ENCODE results near the gene ATE1. TPM values are rescaled to one million over a fixed set of nuclear protein-coding genes. Genes with fewer than 3 reads are reported as not detected.

The ATE1 gene
- total RNA-seq, 1 experiment from 2014 or later, result 23.8 TPM

GRCh38 chr10:121724282-121724681, 203.5 kb downstream of the ATE1 start (continued):
- TF ChIP-seq MLX (CRISPR knock-in tag; IDR thresholded peaks at IDR 0.05) (no peak), SMAD4 (CRISPR knock-in tag; IDR thresholded peaks at IDR 0.05) (no peak), ZNF232 (CRISPR knock-in tag; IDR thresholded peaks at IDR 0.05) (no peak), SMAD3 (CRISPR knock-in tag; IDR thresholded peaks at IDR 0.05; ENCODE audit: borderline replicate concordance) (no peak)

- ChIA-PET POLR2A (interaction anchor here (0.5 kb wide), 1 partner anchor 121 kb away, joined by 3 read pairs; no protein-coding TSS in a partner anchor), CTCF (interaction anchor here (1.6 to 2.1 kb wide), 3 partner anchors 11 to 60 kb away, joined by 4 to 13 read pairs (median 9); no protein-coding TSS in a partner anchor)
- Mint-ChIP-seq H3K4me3 (no peak overlapping the region), H3K4me1 (peaks cover 14% of the 10 kb centered on the region), H3K36me3 (peaks cover 13% of the 10 kb centered on the region), H3K27me3 (ENCODE audit: low read depth) (no peaks in the 10 kb centered on the region), H3K9me3 (peaks cover 21% of the 10 kb centered on the region), H3K27ac (no peak overlapping the region)
- no peak for DNase-seq (ENCODE audit: low spot score)
- ATAC-seq, result no peak
- no peak for TF ChIP-seq ARID4B (CRISPR knock-in tag; IDR thresholded peaks at IDR 0.05; ENCODE audit: borderline replicate concordance)
- no peak for TF ChIP-seq E2F4 (CRISPR knock-in tag; IDR thresholded peaks at IDR 0.05; ENCODE audit: borderline replicate concordance, low read depth)
- no peak for TF ChIP-seq IRF2 (CRISPR knock-in tag; IDR thresholded peaks at IDR 0.05; ENCODE audit: borderline replicate concordance, low read depth)
- TF ChIP-seq ZNF396 (CRISPR knock-in tag; IDR thresholded peaks at IDR 0.05; ENCODE audit: borderline replicate concordance), result no peak
- TF ChIP-seq EMX1 (CRISPR knock-in tag; IDR thresholded peaks at IDR 0.05), result no peak
- no peak for TF ChIP-seq RORB (CRISPR knock-in tag; IDR thresholded peaks at IDR 0.05)
- TF ChIP-seq MLX (CRISPR knock-in tag; IDR thresholded peaks at IDR 0.05), result no peak
Observed at GRCh38 chr10:121722665-121723064, 205.2 kb downstream of the ATE1 start.

GRCh38 chr10:121721257-121721656, 206.6 kb downstream of the ATE1 start:
- CTCF ChIA-PET, result no interaction called here
- TF ChIP-seq ZNF281 (CRISPR knock-in tag; IDR thresholded peaks at IDR 0.05) (no peak), NR3C1 (CRISPR knock-in tag; conservative IDR thresholded peaks at IDR 0.05; ENCODE audit: low read depth) (no peak)

More at GRCh38 chr10:121721257-121721656, 206.6 kb downstream of the ATE1 start:
- POLR2A ChIA-PET, result no interaction called here
- Mint-ChIP-seq H3K4me1 (peaks cover 14% of the 10 kb centered on the region), H3K4me3 (no peak overlapping the region), H3K9me3 (peaks cover 26% of the 10 kb centered on the region), H3K27ac (no peak overlapping the region), H3K27me3 (ENCODE audit: low read depth) (no peaks in the 10 kb centered on the region), H3K36me3 (peaks cover 13% of the 10 kb centered on the region)
- no peak for DNase-seq (ENCODE audit: low spot score)
- ATAC-seq, result no peak

Measured in WTC11 (cell line).